GM23248 (cell line): ENCODE measurements around the gene SMIM36. TPM values are rescaled to one million over a fixed set of nuclear protein-coding genes. Genes with fewer than 3 reads are reported as not detected.

Experiments
- DNase-seq: peaks from one replicate; pipeline ENCODE4 v3.0.0-alpha.2; 2015
- H2AFZ ChIP-seq: fragments of 200-600 bp; sonication (generic); 2 replicates; pipeline ENCODE4 v1.6.1; 2016; ENCODE audit warnings: antibody characterized with exemption
- H3F3A ChIP-seq: fragments of 200-600 bp; sonication (generic); 2 replicates; pipeline ENCODE4 v1.6.1; 2016; ENCODE audit warnings: mild to moderate bottlenecking, antibody characterized with exemption, mixed run types; ENCODE audit not compliant: insufficient read depth
- H3K27ac ChIP-seq: fragments of 200-600 bp; sonication (generic); 2 replicates; pipeline ENCODE4 v1.5.1; 2016; ENCODE audit warnings: mild to moderate bottlenecking
- H3K27me3 ChIP-seq: fragments of 200-600 bp; sonication (generic); replicated peaks from 2 replicates; pipeline ENCODE4 v1.6.1; 2016; ENCODE audit warnings: mild to moderate bottlenecking; ENCODE audit not compliant: insufficient read depth
- H3K36me3 ChIP-seq: fragments of 200-600 bp; sonication (generic); 2 replicates; pipeline ENCODE4 v1.6.1; 2016; ENCODE audit warnings: low read depth, mild to moderate bottlenecking
- H3K4me1 ChIP-seq: fragments of 200-600 bp; sonication (generic); 2 replicates; pipeline ENCODE4 v1.6.1; 2016; ENCODE audit warnings: mild to moderate bottlenecking; ENCODE audit not compliant: insufficient read depth
- H3K4me2 ChIP-seq: fragments of 200-600 bp; sonication (generic); one replicate; pipeline ENCODE4 v1.6.1; 2016; ENCODE audit warnings: mild to moderate bottlenecking; ENCODE audit not compliant: unreplicated experiment
- H3K4me3 ChIP-seq: fragments of 200-600 bp; sonication (generic); 2 replicates; pipeline ENCODE4 v1.5.1; 2016; ENCODE audit warnings: mild to moderate bottlenecking
- H3K79me2 ChIP-seq: fragments of 200-600 bp; sonication (generic); 2 replicates; pipeline ENCODE4 v1.6.1; 2016; ENCODE audit warnings: mild to moderate bottlenecking; ENCODE audit not compliant: insufficient read depth
- H3K9ac ChIP-seq: fragments of 200-600 bp; sonication (generic); 2 replicates; pipeline ENCODE4 v1.6.1; 2016; ENCODE audit warnings: mild to moderate bottlenecking
- H3K9me2 ChIP-seq: fragments of 200-600 bp; sonication (generic); 2 replicates; pipeline ENCODE4 v1.6.1; 2016; ENCODE audit warnings: mixed run types, mild to moderate bottlenecking, moderate library complexity; ENCODE audit not compliant: insufficient read depth
- H3K9me3 ChIP-seq: fragments of 200-600 bp; sonication (generic); one replicate; pipeline ENCODE4 v1.6.1; 2017; ENCODE audit warnings: low read depth
- H4K20me1 ChIP-seq: fragments of 200-600 bp; sonication (generic); 2 replicates; pipeline ENCODE4 v1.6.0; 2016; ENCODE audit not compliant: insufficient read depth
- EZH2 ChIP-seq: fragments of 200-600 bp; sonication (generic); IDR thresholded peaks from 2 replicates; pipeline ENCODE4 v1.6.1; 2018; ENCODE audit warnings: antibody characterized with exemption, mild to moderate bottlenecking; ENCODE audit not compliant: insufficient read depth, poor library complexity, severe bottlenecking
- EZH2phosphoT487 ChIP-seq: fragments of 200-600 bp; sonication (generic); IDR thresholded peaks from 2 replicates; pipeline ENCODE4 v1.6.1; 2018; ENCODE audit warnings: antibody characterized with exemption, moderate library complexity, mild to moderate bottlenecking, low read depth; ENCODE audit not compliant: insufficient read depth
- WGBS, 2 experiments: methylation state at CpG; one replicate each; pipeline ENCODE4 v1.1.6; 2015 to 2017; ENCODE audit warnings: low lambda C conversion rate in 2 of 2, low coverage in 1 of 2; ENCODE audit errors: missing lambda C conversion rate in 2 of 2; 5-methylcytosine and 5-hydroxymethylcytosine counted together
- in situ Hi-C: fragments of 300-500 bp; cut with MboI; formaldehyde crosslinking; loops from 2 replicates; pipeline ENCODE4 v1.15.0; 2020
- polyA plus RNA-seq: library from polyadenylated mRNA; unstranded; fragments of >200 nt; fragmentation: Nextera tagmentation; extraction: Ambion mirVana; gene quantifications from 2 replicates; pipeline ENCODE4 v1.2.1, GENCODE V29; 2016
- total RNA-seq: library from RNA; depleted of rRNA; stranded (reverse); fragments of >200 nt; shearing (Covaris generic); gene quantifications from 2 replicates; pipeline ENCODE4 v1.2.3, GENCODE V29; 2014

SMIM36 gene
- total and polyA plus RNA-seq, 2 experiments from 2014 or later, result not detected

- no peaks in the 10 kb centered on the region for H3K36me3 ChIP-seq
- peak within 1 kb of the TSS; percentile 77 for H3K4me3 ChIP-seq
- H3F3A ChIP-seq, result no peaks in the 10 kb centered on the region
- H3K4me2 ChIP-seq, result peak within 1 kb of the TSS; percentile 81
- no peaks in the 10 kb centered on the region for H3K4me1 ChIP-seq
- H3K27ac ChIP-seq, result no peak within 1 kb of the TSS
- H2AFZ ChIP-seq, result peak within 1 kb of the TSS; percentile 94
- no peaks in the 10 kb centered on the region for H3K9me2 ChIP-seq
- H3K27me3 ChIP-seq, result no peaks in the 10 kb centered on the region; the same call in 1 of the 2 replicates
- peak; percentile 33 for DNase-seq
- no peak for TF ChIP-seq EZH2phosphoT487
- TF ChIP-seq EZH2, result no peak
- peak within 1 kb of the TSS; percentile 79 for H3K9ac ChIP-seq
- no peaks in the 10 kb centered on the region for H3K9me3 ChIP-seq
- no peaks in the 10 kb centered on the region for H4K20me1 ChIP-seq
- 0 to 1% methylated on average over 48 to 60 of the region's 62 CpGs for WGBS, 2 experiments
- in situ Hi-C loops, result no loop called here
- peaks cover 5% of the 10 kb centered on the region; the same call in 1 of the 2 replicates for H3K79me2 ChIP-seq
These were observed 89.9 kb downstream of the SMIM36 start, which contains the start of gene MMD for GRCh38 chr17:55421179-55421934. TSS of gene MMD (minus strand) at chr17:55421835. CDS start at chr17:55421695, 140 bp downstream.

GRCh38 chr17:55420776-55421178 lies 90.5 kb downstream of the SMIM36 start:
- Histone ChIP-seq H4K20me1 (no peaks in the 10 kb centered on the region), H3K79me2 (peaks cover 5% of the 10 kb centered on the region; the same call in 1 of the 2 replicates), H3K9me2 (no peaks in the 10 kb centered on the region), H3K4me2 (peak overlapping the region; percentile 81), H2AFZ (peak overlapping the region; percentile 94), H3F3A (no peaks in the 10 kb centered on the region), H3K27ac (no peak overlapping the region), H3K36me3 (no peaks in the 10 kb centered on the region), H3K9ac (peak overlapping the region; percentile 79), H3K27me3 (no peaks in the 10 kb centered on the region; the same call in 1 of the 2 replicates), H3K4me3 (peak overlapping the region; percentile 77), H3K9me3 (no peaks in the 10 kb centered on the region), H3K4me1 (no peaks in the 10 kb centered on the region)
- no peak for TF ChIP-seq EZH2phosphoT487
- TF ChIP-seq EZH2, result no peak
- in situ Hi-C loops, result no loop called here
- WGBS, 2 experiments, result 1 to 2% methylated on average over 20 to 21 of the region's 21 CpGs
- DNase-seq, result peak; percentile 55

- WGBS, 2 experiments, result 73 to 79% methylated on average over 6 of the region's 6 CpGs
- TF ChIP-seq EZH2 (no peak), EZH2phosphoT487 (no peak)
- DNase-seq, result no peak
- Histone ChIP-seq H3K9ac (peak overlapping the region; percentile 79), H3K4me3 (peak overlapping the region; percentile 77), H3K79me2 (peaks cover 5% of the 10 kb centered on the region; the same call in 1 of the 2 replicates), H3K4me2 (peak overlapping the region; percentile 81), H3K27me3 (no peaks in the 10 kb centered on the region; the same call in 1 of the 2 replicates), H3K9me2 (no peaks in the 10 kb centered on the region), H3K4me1 (no peaks in the 10 kb centered on the region), H4K20me1 (no peaks in the 10 kb centered on the region), H3K9me3 (no peaks in the 10 kb centered on the region), H3K27ac (no peak overlapping the region), H3K36me3 (no peaks in the 10 kb centered on the region), H3F3A (no peaks in the 10 kb centered on the region), H2AFZ (peak overlapping the region; percentile 94)
- in situ Hi-C loops, result no loop called here
These were observed 91.0 kb downstream of the SMIM36 start for GRCh38 chr17:55420067-55420775.

- Histone ChIP-seq H3K9me2 (no peaks in the 10 kb centered on the region), H3K9me3 (no peaks in the 10 kb centered on the region), H3K27ac (no peak overlapping the region), H2AFZ (no peak overlapping the region), H3K9ac (no peak overlapping the region), H3K4me3 (no peak overlapping the region), H3K4me1 (no peaks in the 10 kb centered on the region), H3K36me3 (no peaks in the 10 kb centered on the region), H3K27me3 (no peaks in the 10 kb centered on the region), H3F3A (no peaks in the 10 kb centered on the region), H3K79me2 (peaks cover 5% of the 10 kb centered on the region; the same call in 1 of the 2 replicates), H3K4me2 (no peak overlapping the region), H4K20me1 (no peaks in the 10 kb centered on the region)
- 86% methylated on average over 3 of the region's 3 CpGs for WGBS, 2 experiments
- in situ Hi-C loops, result no loop called here
- TF ChIP-seq EZH2phosphoT487, result no peak
- TF ChIP-seq EZH2, result no peak
- DNase-seq, result no peak
These were observed 92.6 kb downstream of the SMIM36 start for GRCh38 chr17:55418369-55419268.
